HUES64 (cell line): ENCODE measurements around the gene EEFSEC.

Source experiments
- H3K27ac ChIP-seq: 2 replicates; pipeline ENCODE4 v1.7.0; 2013; ENCODE audit warnings: low read depth, low read length, inconsistent platforms
- H3K27me3 ChIP-seq: 2 replicates; pipeline ENCODE4 v1.6.1; 2013; ENCODE audit warnings: mild to moderate bottlenecking, low read length; ENCODE audit not compliant: insufficient read depth
- H3K36me3 ChIP-seq: 2 replicates; pipeline ENCODE4 v1.6.1; 2013; ENCODE audit warnings: mild to moderate bottlenecking, low read length; ENCODE audit not compliant: insufficient read depth
- H3K4me1 ChIP-seq: 2 replicates; pipeline ENCODE4 v1.6.1; 2013; ENCODE audit warnings: mild to moderate bottlenecking, low read length, moderate library complexity; ENCODE audit not compliant: insufficient read depth
- H3K4me3 ChIP-seq: 2 replicates; pipeline ENCODE4 v1.5.1; 2013; ENCODE audit warnings: mild to moderate bottlenecking, low read length, moderate library complexity
- H3K9ac ChIP-seq: 2 replicates; pipeline ENCODE4 v1.6.1; 2013; ENCODE audit warnings: mild to moderate bottlenecking, low read depth, low read length
- H3K9me3 ChIP-seq: 2 replicates; pipeline ENCODE4 v1.6.1; 2013; ENCODE audit warnings: low read depth, low read length; ENCODE audit not compliant: insufficient read depth
- WGBS: fragments of 150-250, 120-280 bp; methylation state at CpG from one replicate; pipeline ENCODE4 v1.1.7; 2013; ENCODE audit warnings: missing lambda C conversion rate; 5-methylcytosine and 5-hydroxymethylcytosine counted together

EEFSEC gene

GRCh38 chr3:128322030-128323022 is 169.0 kb downstream of the EEFSEC start:
- H3K27ac ChIP-seq = no peak overlapping the region
- no peaks in the 10 kb centered on the region for H3K4me1 ChIP-seq
- no peaks in the 10 kb centered on the region for H3K9me3 ChIP-seq
- no peak overlapping the region for H3K4me3 ChIP-seq
- H3K27me3 ChIP-seq = no peaks in the 10 kb centered on the region
- no peaks in the 10 kb centered on the region for H3K36me3 ChIP-seq
- WGBS = 87% methylated on average over 13 of the region's 14 CpGs
- no peak overlapping the region for H3K9ac ChIP-seq

- Histone ChIP-seq H3K9me3 (no peaks in the 10 kb centered on the region), H3K4me3 (no peak overlapping the region), H3K9ac (no peak overlapping the region), H3K27ac (no peak overlapping the region), H3K4me1 (no peaks in the 10 kb centered on the region), H3K36me3 (no peaks in the 10 kb centered on the region), H3K27me3 (no peaks in the 10 kb centered on the region)
- WGBS = 92% methylated on average over 17 of the region's 17 CpGs
Measured at GRCh38 chr3:128323206-128324081, 170.2 kb downstream of the EEFSEC start.

DNA sequence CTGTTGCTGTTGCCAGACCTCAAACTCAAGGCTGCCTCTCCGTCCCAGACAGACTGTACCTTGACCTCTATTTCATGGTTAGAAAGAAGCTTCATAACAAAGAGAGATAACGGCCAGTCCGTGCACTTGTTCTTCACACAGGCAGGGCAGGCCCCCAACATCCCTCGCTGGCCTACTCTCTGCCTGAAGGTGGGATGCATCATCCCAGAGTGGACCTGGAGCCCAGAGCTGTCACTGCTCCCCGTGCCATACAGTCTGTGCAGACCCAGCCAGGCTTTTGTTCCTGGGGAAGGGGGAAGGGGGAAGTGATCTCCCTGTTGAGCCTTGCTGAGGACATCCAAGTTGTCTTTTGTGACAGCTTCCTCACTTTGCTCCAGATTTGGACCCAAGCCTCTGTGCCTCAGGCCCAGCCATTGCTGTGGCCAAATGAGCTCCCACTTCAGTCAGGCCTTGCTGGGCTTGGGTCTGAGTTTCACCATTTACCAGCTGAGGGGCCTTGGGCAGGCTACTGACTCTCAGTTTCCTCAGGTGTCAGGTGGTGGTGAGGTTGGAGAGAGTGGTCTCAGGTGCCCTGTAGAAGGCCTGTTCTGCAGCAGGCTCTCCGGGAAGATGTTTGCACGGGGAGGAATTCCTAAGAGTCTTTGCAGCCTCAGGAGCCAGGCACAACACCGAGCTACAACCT is 171.8 kb downstream of the EEFSEC start:
- no peaks in the 10 kb centered on the region for H3K27me3 ChIP-seq
- H3K4me3 ChIP-seq = no peak overlapping the region
- no peaks in the 10 kb centered on the region for H3K9me3 ChIP-seq
- H3K4me1 ChIP-seq = no peaks in the 10 kb centered on the region
- H3K9ac ChIP-seq = no peak overlapping the region
- H3K27ac ChIP-seq = no peak overlapping the region
- no peaks in the 10 kb centered on the region for H3K36me3 ChIP-seq
- 90% methylated on average over 8 of the region's 8 CpGs for WGBS

- no peak overlapping the region for H3K4me3 ChIP-seq
- H3K27me3 ChIP-seq = no peaks in the 10 kb centered on the region
- H3K27ac ChIP-seq = no peak overlapping the region
- no peaks in the 10 kb centered on the region for H3K4me1 ChIP-seq
- WGBS = 91% methylated on average over 4 of the region's 4 CpGs
- no peaks in the 10 kb centered on the region for H3K9me3 ChIP-seq
- no peaks in the 10 kb centered on the region for H3K36me3 ChIP-seq
- H3K9ac ChIP-seq = no peak overlapping the region
Measured at GRCh38 chr3:128326051-128326823, 173.0 kb downstream of the EEFSEC start.

GRCh38 chr3:128327606-128328031 is 174.3 kb downstream of the EEFSEC start:
- H3K9ac ChIP-seq = no peak overlapping the region
- H3K9me3 ChIP-seq = no peaks in the 10 kb centered on the region
- WGBS = 92% methylated on average over 6 of the region's 6 CpGs
- H3K4me3 ChIP-seq = no peak overlapping the region
- H3K27ac ChIP-seq = no peak overlapping the region
- no peaks in the 10 kb centered on the region for H3K36me3 ChIP-seq
- no peaks in the 10 kb centered on the region for H3K4me1 ChIP-seq
- no peaks in the 10 kb centered on the region for H3K27me3 ChIP-seq

DNA sequence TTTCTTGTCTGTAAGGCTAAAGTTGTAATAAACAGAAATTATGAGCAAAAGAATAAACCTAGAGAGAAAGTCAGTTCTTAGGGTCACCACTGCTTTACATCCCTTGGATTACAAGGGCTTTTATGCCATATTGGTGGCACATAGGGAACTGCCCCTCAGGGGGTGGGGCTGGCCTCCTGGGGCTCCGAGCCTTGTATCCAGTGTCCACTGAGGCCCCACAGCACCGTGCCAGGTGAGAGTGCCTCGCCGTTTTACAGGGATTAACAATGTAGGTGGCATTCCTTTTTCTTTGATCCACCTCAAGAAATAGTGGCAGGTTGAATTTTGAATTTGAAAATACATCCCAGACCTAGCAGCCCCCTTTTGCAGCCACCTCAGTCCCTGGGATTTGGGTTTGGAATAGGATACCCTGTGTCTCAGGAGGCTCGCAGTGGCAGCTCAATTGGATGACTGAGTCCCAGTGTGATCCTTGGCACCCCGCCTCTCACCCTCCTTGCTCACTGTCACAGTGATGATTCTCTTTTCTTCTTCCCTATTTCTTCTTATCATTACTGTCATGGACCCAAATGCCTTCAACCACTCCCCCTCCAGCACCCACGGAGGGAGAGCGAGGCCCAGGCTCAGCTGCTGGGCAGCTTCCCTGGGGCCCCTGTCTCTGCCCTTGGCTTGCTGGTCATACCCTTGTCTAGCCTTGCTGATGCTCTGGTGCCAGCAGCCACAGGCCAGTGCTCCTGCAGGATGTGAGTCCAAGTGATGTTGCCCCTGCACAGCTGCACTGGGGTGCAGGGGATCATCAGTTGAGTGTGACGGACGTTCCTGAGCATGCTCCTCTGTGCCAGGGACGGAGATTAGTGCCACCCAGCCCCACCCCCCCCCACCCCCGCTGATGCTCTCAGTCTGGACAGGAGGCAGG is 175.5 kb downstream of the EEFSEC start:
- no peak overlapping the region for H3K27ac ChIP-seq
- H3K27me3 ChIP-seq = no peaks in the 10 kb centered on the region
- H3K9me3 ChIP-seq = no peaks in the 10 kb centered on the region
- no peaks in the 10 kb centered on the region for H3K36me3 ChIP-seq
- no peaks in the 10 kb centered on the region for H3K4me1 ChIP-seq
- no peak overlapping the region for H3K9ac ChIP-seq
- H3K4me3 ChIP-seq = no peak overlapping the region
- WGBS = 91% methylated on average over 12 of the region's 12 CpGs

GRCh38 chr3:128329491-128330213 is 176.4 kb downstream of the EEFSEC start:
- no peak overlapping the region for H3K27ac ChIP-seq
- H3K36me3 ChIP-seq = no peaks in the 10 kb centered on the region
- no peaks in the 10 kb centered on the region for H3K9me3 ChIP-seq
- H3K27me3 ChIP-seq = no peaks in the 10 kb centered on the region
- H3K4me1 ChIP-seq = no peaks in the 10 kb centered on the region
- no peak overlapping the region for H3K4me3 ChIP-seq
- H3K9ac ChIP-seq = no peak overlapping the region; the same call in 1 of the 2 replicates
- 91% methylated on average over 6 of the region's 6 CpGs for WGBS

DNA sequence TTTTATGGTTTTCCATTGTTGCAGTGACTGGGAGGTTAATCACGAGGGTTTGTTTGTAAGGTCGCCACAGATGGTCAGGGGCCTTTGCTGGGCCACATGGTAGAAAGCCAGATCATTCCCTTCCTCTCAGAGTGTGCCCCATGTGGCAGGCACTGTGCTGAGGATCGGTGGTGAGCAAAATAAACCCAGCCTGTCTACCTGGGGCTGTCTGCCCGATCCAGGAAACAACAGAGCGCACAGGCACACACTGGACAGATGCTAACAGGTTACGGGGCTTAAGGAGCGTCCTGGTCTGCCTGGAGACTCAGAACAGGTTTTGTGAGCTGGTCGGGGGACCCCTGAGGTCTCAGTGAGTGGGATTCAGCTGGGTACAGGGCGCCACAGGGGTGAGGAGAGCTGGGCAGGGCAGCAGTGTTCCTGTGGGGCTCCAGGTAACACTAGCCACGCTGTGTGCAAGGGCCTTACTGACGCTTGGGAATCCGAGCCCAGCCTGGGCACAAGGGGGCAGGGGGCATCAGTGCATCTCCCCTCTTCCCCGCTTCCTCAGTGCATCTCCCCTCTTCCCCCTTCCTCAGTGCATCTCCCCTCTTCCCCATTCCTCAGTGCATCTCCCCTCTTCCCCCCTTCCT is 177.0 kb downstream of the EEFSEC start:
- H3K9me3 ChIP-seq = no peaks in the 10 kb centered on the region
- no peak overlapping the region; the same call in 1 of the 2 replicates for H3K9ac ChIP-seq
- no peaks in the 10 kb centered on the region for H3K4me1 ChIP-seq
- WGBS = 87% methylated on average over 13 of the region's 13 CpGs
- H3K36me3 ChIP-seq = no peaks in the 10 kb centered on the region
- H3K4me3 ChIP-seq = no peak overlapping the region
- H3K27ac ChIP-seq = no peak overlapping the region
- no peaks in the 10 kb centered on the region for H3K27me3 ChIP-seq

DNA sequence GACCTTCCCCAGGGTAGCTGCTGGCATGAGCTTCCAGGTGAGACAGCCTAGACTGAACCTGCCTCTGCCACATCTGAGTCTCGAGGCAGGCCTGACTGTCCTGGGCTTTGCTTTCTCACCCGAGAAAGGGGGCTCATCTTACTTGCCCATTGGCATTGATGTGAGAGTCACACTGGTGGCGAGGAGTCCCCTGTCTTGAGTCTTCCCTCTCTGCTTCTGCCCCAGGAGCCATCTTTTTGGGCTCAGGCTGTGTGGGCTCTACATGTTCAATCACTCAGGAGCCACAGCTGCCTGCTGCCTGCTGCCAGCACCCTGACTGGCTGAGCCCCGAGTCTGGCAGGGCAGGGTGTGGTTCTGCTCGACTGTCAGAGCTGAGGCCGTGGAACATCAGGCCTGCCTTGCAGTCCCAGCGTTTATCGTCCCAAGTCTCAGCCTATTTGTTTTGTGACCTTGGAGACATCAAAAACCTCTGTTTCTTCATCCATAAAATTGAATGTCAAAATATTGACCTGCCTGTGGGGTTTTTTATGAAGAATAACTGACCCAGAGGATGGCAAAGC is 180.9 kb downstream of the EEFSEC start:
- Histone ChIP-seq H3K4me3 (no peak overlapping the region), H3K9me3 (no peaks in the 10 kb centered on the region), H3K36me3 (no peaks in the 10 kb centered on the region), H3K4me1 (0 out of 2 replicates have a peak, but pooled peaks cover 3% of the 10 kb centered on the region), H3K27me3 (no peaks in the 10 kb centered on the region), H3K9ac (no peak overlapping the region), H3K27ac (no peak overlapping the region)
- WGBS = 91% methylated on average over 8 of the region's 8 CpGs
